Mammary epithelial cell (primary cell): ENCODE data around the gene MSMO1.

Experiments used
- EZH2 ChIP-seq: IDR thresholded peaks from 2 replicates; pipeline ENCODE4 v1.6.1; 2012; ENCODE audit warnings: low read length, inconsistent platforms, borderline replicate concordance
- TF ChIP-seq, protein P1 (sequence below), 2 donors: IDR thresholded peaks in 1 of 2; conservative IDR thresholded peaks in 1 of 2; 2 replicates each; pipeline ENCODE4 v1.5.1; 2011 to 2012; ENCODE audit warnings: inconsistent platforms in 2 of 2, low read length in 2 of 2, mild to moderate bottlenecking in 2 of 2, control low read depth in 1 of 2, low read depth in 1 of 2; ENCODE audit not compliant: insufficient read depth in 1 of 2; ENCODE audit errors: extremely low read depth in 1 of 2

DNA sequence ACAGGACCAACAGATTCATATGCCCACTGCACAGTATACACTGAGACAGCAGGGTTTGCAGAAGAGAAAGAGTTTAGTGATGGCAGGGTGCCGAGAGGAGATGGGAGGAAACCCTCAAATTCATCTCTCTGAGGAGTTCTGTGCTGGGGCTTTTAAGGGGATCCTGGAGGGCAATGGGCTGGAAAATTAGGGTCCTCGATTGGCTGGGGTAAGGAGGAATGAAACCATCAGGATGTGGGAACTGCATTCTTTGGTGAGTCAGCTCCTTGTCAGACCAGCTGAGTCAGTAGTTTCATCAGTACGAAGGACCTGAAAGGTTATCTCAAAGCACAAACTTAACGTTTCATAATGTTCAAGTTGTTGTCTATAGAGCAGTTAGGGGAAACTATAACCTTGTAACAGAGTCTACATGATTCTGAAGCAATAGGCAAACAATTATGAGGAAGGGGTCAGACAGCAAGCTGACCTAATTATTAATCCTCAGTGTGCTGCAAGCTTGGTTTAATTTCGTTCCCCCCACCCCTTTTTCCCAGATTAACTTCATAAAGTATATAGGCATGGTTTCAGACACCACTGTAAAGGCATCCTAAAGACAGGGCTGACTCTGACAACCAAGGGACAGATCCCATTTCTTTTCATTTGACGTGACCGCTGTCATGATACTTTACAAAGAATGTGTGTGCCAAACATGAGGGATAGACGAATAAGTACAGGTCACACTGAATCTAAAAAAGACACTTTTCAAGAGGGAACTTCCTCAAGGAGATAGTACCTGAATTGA, 1.5 kb upstream of the MSMO1 start:
- TF ChIP-seq, protein P1, sequence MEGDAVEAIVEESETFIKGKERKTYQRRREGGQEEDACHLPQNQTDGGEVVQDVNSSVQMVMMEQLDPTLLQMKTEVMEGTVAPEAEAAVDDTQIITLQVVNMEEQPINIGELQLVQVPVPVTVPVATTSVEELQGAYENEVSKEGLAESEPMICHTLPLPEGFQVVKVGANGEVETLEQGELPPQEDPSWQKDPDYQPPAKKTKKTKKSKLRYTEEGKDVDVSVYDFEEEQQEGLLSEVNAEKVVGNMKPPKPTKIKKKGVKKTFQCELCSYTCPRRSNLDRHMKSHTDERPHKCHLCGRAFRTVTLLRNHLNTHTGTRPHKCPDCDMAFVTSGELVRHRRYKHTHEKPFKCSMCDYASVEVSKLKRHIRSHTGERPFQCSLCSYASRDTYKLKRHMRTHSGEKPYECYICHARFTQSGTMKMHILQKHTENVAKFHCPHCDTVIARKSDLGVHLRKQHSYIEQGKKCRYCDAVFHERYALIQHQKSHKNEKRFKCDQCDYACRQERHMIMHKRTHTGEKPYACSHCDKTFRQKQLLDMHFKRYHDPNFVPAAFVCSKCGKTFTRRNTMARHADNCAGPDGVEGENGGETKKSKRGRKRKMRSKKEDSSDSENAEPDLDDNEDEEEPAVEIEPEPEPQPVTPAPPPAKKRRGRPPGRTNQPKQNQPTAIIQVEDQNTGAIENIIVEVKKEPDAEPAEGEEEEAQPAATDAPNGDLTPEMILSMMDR (conservative IDR thresholded peaks at IDR 0.05 in 1 of 2, IDR thresholded peaks at IDR 0.05 in 1 of 2; ENCODE audit: extremely low read depth in 1 of 2, insufficient read depth in 1 of 2, low read depth in 1 of 2, low read length in 2 of 2) = no peak
- TF ChIP-seq EZH2 = no peak
